Pulmonary artery endothelial cell (primary cell): ENCODE results near the gene FAM32A. TPM values are rescaled to one million over a fixed set of nuclear protein-coding genes. Genes with fewer than 3 reads are reported as not detected.

Experiments used
- DNase-seq: peaks from one replicate; pipeline ENCODE4 v3.0.0-alpha.2; 2011; ENCODE audit warnings: low read depth, low spot score
- total RNA-seq: library from RNA; depleted of rRNA; stranded (reverse); fragments of >200 nt; gene quantifications from 2 replicates; pipeline ENCODE4 v1.2.3, GENCODE V29; 2014

The FAM32A gene
- total RNA-seq, 1 donor from 2014 or later, result 114 TPM

DNA sequence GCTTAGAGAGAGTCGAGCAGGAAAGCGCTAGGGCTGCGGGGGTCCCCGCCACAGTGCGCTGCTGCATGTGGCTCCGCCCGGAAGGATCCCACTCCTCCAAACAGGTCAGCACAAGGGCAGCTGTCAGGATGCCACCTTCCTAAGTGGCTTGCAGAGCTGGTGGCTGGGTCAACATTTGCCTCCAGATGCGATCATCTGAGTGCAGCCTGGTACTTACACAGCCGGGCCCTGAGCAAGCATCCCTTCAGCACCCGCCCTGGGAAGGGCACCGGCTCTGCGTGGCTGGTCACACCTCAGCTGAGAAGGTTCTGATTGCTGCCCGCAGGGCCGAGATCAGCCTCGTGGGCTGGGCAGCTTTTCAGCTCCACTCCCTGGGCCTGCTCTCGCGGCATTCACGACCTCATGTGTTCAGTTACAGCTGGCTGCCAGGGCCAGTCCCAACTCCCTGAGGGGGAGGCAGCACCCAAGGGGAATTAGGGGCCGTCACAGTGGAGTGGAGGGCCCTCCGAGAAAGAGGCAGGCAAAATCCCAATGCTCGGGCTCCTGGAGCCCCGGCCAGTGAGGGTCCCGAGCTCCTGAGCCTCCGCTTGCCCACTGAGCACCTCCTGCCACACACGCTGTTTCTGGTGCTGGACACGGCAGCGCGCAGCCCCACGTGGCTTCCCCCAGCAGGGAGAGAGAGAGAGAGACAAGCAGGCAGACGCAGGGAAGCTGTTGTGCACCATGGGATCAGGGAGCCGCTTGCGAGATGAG is 39.3 kb downstream of the FAM32A start:
- DNase-seq, result no peak

DNA sequence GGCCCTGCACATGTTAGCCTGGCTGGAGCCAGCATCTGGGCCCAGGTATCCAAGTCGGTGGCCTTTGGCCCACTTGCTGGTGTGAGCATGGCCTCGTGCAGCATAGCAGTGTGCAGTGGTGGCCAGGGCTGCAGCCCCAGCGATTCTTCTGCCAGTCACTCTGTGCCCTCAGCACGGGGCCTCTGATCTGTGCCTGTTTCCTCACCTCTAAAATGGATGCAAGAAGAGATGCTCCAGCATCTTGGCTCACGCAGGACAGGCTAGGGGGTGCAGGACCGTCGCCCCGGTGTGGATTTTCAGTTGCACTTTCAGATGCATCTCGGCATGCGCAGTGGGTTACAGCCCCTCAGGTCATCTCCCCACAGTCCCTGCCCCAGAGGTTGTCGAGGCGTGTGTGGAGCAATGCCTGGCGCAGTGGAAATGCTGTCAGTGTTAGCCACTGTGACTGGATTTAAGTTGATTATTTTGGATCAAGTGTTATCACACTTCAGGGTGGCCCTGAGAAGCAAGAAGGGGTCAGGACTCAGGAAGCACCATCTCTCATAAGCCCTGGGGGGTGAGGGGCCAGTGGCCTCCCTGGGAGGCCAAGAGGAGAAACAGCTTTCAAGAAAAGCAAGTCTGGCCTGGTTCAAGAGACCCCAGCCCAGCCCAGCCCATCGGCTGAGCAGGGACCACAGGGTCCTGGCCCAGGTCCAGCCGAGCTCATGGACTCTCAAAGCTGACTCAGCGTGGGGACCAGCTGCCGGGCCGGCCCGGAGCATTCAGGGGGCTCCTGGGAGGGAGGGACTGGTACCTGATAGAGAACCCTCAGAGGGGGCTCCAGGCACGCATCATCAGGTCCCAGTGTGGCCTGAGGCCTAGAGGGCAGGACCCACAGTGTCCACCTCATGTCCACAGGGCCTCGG is 40.3 kb downstream of the FAM32A start:
- DNase-seq, result no peak

DNA sequence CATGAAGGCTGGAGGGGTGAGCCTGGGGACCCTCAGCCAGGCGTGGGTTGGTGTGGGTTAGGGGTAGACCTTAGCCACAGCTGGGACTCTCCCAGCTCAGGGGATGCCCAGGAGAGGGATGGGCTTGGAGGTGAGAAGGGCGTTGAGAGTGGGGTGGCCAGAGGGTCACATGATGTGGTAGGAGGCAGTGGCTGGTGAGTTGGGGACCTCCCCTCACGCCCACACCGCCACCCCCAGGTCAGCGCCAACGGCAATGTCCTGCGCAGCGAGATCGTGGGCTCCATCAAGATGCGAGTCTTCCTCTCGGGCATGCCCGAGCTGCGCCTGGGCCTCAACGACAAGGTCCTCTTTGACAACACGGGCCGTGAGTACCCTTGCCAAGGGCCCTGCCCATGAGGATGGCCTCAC is 41.0 kb downstream of the FAM32A start:
- no peak for DNase-seq

DNA sequence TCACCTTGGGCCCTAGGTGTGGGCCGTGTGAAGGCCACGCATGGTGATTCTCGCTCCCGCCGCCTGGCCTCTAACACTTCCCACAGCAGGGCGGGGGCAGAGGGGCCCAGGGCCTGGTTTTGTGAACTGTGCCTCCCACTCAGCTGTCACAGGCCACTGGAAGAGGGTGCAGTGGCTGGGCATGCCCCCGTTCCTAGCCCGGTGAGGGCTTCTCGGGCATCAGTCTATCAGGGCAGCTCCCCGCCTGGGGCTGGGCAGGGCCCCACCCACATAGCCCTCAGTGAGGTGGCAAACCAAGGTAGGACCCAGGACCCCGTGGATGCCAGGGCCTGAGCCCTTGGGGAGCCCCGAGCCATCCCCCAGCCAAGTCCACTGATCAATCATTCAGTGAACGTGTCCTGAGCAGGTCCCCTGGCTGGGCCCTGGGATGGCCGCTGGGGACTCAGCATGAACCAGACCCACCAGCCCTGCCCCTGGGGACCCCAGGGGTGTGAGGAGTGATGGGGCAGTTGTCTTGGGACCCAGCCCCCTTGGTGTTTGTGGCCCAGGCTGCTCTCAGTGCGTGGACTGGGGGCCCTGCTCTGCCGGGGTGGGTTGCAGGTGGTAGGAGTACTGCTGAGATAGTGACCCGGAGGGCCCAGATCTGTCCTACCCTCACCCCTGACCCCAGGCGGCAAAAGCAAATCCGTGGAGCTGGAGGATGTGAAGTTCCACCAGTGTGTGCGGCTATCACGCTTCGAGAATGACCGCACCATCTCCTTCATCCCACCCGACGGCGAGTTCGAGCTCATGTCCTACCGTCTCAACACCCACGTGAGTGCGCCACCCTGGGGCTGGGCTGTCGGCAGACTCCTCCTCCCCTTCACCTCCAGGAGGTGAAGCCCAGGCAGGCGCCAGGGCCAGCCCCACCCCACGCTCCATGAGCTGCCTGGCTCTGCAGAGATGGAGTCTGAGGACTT is 41.9 kb downstream of the FAM32A start:
- no peak for DNase-seq

DNA sequence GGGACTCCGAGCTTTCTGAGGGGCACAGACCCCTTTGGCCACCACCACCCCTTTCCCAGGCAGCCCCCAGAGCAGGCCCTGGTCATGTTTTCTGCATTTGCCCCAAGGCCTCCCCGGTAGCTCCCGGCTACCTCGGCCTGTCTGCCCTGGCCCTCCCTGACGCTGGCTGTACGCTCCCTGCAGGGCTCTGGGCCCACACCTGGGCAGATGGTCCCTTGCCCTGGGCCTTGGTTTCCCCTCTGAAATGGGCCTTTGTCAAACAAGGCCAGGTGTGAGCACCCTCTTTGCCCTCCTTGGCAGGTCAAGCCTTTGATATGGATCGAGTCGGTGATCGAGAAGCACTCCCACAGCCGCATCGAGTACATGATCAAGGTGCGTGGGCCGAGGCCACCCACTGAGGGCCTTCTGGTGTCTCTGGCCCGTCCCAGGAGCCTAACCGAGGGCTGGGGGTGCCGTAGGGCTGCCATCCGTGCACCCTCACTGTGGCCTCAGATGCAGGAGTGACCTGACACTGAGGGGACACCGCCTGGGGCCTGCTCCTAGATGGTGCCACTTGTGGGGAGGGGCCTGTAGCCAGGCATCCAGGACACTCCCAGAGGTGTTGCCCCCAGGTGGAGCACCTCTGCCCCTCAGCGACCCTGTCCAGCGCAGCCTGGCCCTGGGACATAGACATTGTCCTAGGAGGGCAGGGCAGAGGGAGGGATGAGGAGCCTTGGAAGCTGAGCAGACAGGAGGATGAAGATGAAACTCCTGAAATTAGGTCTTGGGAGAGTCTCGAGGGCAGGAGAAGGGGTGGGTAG is 42.8 kb downstream of the FAM32A start:
- DNase-seq, result no peak

DNA sequence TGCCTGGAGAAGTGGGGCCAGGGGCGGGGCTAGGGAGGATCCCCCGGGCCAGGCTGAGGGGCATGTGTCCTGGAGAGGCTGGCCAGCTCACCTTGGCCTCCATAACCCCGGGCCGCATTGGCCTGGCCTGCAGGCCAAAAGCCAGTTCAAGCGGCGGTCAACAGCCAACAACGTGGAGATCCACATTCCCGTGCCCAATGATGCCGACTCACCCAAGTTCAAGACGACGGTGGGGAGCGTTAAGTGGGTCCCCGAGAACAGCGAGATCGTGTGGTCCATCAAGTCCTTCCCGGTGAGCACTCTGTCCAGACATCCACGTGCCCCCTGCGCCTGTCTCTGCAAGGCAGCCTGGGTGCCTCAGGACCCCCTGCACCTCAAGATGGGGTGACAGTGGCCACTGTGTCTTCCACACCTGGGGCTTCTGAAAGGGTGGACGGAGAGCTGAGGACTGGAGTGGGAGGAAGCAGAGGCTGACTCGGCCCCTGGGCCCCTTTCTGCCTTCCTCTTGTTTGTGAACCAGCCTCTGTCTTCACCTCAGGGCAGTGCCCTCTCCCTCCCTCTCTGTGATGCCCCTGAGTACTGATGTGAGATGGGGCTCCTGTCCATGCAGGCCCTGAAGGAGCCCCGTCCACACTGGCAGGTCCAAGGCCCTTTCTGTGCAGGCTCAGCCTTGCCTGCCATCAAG is 43.6 kb downstream of the FAM32A start:
- no peak for DNase-seq

DNA sequence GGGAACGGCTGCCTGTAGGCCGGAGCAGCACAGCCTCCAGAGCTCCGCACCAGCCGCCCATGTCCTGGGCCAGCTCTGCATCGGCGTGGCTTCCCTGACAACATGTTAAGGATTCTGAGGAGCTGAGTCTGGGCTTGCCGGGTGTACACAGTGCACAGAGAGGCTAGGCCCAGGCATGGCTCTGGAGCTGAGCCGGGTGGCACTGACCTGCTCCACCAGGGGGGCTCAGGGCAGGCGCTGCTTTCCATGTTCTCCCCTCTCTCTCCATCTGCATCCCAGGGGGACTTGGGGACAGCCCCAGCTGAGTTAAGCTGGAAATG is 44.1 kb downstream of the FAM32A start:
- DNase-seq, result no peak

DNA sequence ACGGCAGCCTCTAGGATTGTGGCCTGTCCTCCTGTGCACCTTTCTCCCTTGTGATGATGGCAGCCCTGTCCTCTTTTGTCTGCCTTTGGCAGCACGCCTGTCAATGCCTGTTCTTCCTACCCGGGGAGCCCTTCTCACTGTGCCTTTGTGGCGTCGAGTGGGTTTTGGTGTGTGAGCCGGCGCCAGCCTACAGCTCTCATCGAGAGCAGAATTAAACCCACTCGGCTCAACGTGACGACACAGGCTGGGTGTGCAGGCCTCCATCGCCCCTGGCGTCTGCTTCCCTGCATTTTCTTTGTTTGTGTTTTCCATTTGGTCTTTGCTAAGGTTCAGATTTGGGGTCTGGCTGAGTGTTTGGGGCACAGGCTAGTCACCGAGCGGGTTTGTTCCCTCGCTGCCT is 46.9 kb downstream of the FAM32A start:
- DNase-seq, result no peak

DNA sequence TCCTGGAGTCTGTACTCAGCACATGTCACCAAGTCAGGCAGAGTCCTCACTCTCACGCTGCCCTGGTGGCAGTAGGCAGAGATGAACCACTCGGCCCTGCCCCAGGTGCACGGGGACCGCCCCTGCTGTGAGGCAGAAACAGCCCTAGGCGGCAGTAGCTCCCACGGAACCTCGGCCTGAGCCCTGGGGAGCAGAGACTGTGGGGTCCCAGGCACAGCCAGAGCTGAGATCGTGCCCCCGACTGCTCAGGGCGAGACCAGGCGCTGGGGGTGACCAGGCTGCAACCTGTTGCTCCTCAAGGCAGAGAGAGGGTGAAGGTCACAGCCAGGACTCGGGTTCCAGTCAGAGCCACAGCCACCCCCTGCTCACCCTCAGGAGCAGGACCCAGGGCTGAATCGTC is 47.4 kb downstream of the FAM32A start:
- no peak for DNase-seq

DNA sequence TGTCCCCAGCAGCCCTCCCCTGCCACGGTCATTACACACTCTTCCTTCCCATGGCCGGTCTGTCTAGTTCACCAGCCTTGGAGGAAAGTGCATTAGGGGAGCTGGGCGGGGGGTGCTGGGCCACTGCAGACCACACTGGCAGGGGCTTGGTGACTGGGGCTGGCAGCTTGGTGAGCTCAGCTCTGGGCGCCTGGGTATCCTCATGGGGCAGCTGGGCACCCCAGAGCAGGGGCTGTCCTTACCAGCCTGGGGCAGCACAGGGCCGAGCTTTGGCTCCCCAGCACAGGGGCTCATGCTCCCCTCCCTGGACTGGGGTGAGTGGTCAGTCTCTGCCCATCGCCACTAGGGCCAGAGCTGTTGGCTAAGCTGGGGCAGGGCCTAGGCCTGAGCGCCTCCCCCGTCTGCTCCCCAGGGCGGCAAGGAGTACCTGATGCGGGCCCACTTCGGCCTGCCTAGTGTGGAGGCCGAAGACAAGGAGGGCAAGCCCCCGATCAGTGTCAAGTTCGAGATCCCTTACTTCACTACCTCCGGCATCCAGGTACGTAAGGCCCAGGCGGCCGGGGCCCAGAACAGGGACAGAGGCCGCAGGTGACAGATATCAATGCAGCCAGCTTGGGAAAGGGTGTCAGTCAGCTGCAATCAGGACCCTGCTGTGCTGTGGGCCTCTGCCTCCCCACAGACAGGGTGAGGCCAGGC is 48.0 kb downstream of the FAM32A start:
- no peak for DNase-seq

DNA sequence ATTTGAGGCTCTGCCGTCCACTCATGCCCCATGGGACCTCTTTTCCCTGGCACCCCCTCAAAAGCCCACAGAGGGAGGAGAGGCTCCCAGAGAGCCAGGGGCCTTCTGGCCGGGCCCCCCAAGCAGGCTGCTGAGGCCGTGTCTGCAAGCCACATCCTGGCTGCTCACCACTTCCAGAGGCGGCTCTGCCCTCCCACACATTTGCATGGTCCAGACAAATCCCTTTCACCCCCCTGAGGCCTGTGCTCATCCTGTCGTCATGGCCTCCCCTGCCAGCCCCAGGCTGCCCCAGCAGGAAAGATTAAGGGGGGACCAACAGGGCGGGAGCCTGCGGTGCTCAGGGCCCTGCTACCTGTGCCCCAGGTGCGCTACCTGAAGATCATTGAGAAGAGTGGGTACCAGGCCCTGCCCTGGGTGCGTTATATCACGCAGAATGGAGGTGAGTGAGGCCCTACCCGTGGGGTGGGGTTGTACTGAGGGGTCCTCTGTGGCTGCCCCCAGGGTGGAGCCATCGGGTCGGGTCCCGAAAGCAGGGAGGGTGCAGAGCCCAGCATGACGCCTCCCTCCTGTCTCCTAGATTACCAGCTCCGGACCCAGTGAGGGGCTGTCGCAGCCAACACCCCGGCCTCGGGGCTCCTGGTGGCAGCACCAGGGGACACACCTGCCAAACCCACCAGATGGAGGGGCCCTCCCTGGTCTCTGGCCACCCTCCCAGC is 48.8 kb downstream of the FAM32A start:
- DNase-seq, result no peak

DNA sequence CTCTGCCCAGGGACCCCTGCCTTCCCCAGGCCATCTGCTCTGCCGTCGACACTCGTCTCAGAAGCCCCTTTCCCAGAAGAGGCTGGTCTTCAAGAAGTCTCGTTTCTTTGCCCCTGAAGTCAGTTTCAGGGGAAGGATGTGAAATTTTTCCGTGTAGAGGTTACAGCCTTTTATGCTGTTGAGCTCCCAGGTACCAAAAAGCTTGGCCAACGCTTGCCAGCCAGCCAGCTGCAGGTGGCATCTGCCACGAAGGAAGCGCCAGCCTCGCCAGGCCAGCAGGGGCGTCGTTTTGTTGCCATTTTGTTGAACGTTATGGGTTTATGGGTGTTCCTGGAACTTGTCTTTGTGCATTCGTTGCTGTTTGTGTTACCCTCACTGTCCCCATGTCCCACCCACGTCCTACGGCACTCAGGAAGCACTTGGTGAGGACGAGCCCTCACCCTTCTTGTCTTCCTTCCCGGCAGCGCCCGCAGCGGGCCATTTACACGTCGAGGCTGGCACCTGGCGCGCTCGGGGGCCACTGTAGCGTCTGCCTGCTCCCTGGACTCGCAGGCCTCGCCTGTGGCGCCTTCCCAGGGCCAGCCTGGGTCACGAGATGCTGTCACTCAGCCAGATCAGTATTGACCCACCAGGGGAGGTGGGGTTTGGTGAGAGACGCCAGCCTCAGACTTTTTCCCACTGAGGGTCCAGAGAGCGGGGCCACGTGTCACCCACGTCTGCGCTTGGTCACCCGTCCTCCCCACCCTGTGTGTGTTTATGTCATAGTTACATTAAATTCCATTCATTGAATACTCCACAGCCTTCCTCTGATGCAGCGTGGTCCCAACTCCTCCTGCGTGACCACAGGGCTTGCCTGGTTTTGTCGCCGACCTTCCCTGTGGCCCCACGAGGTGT is 49.6 kb downstream of the FAM32A start:
- DNase-seq, result no peak

DNA sequence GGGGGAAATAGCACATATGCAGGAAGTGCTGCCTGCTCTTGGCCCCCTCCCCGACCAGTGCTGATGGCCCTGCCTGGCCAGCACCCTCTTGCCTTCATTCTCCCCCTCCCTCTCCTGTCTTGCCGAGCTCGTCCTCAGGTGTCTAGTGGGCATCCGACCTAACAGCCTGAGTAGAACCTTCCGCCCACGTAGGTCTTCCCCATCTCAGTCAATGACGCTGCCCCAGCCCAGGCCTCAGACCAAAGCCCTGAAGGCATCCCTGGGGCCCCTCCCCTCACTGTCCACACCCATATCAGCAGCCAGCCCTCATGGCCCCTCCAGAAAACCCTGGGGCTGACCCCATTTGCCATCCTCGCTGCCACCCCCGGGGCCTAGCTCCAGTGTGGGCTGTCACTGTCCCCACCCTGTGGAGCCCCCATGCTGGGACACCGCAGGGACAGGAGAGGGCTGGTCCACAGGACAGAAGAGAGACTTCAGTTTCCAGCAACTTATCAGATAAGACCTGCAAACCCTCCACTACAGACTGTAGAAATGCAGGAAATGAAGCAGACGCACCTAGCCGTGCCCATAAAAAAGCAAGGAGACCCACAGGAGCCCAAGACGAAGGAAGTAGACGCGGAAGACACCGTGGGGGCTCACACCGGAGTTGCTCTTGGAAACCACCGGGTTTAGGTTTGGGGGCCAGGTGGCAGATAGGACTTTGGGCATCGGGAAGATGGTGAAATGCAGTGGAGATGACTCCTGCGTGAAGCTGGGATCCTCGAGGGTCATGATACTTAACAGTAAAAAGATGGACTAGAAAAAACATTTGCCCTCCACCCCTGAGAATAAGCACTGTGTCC is 50.8 kb downstream of the FAM32A start:
- DNase-seq, result no peak
